ENCODE measurements around the gene SELENOF. TPM values are rescaled to one million over a fixed set of nuclear protein-coding genes. Genes with fewer than 3 reads are reported as not detected.

The SELENOF gene
- total and polyA plus RNA-seq, 2 of the 4 experiments (the other 2 are of a cell fraction): 60.0 to 153 TPM

GRCh38 chr1:86858524-86859261 is 55.2 kb downstream of the SELENOF start:
- Histone ChIP-seq H2BK15ac (ENCODE audit: low read depth, low read length) (no peak overlapping the region), H2AK5ac (ENCODE audit: low read depth, low read length) (no peak overlapping the region), H3K23ac (ENCODE audit: low read depth, low read length) (no peak overlapping the region), H3K4ac (ENCODE audit: low read depth, low read length) (no peak overlapping the region), H2AK9ac (replicated peaks; ENCODE audit: low read depth, low read length, poor library complexity) (no peak overlapping the region), H2BK5ac (ENCODE audit: low read depth, low read length, poor library complexity, severe bottlenecking) (no peak overlapping the region), H3K4me2 (ENCODE audit: low read depth, low read length) (no peak overlapping the region), H4K20me1 (ENCODE audit: insufficient read depth, low read length) (no peaks in the 10 kb centered on the region), H3K4me1 (ENCODE audit: control insufficient read depth, insufficient read depth, low read length) (no peaks in the 10 kb centered on the region), H4K5ac (ENCODE audit: low read depth, low read length) (no peak overlapping the region), H4K8ac (ENCODE audit: low read depth in 2 of 2, low read length in 2 of 2) (no peak overlapping the region), H2AFZ (replicated peaks; ENCODE audit: low read length, poor library complexity) (no peak overlapping the region), H3K9ac (ENCODE audit: low read depth, low read length) (no peak overlapping the region), H3K79me1 (ENCODE audit: low read depth in 1 of 2, low read length in 2 of 2) (peaks cover 0 to 3% of the 10 kb centered on the region in 2 experiments; a peak in 1 of 4 replicates), H3K18ac (ENCODE audit: low read depth, low read length) (no peak overlapping the region), H3K56ac (ENCODE audit: extremely low read depth, insufficient read depth, low read length) (no peak overlapping the region), H2BK120ac (ENCODE audit: low read depth, low read length) (no peak overlapping the region), H4K91ac (ENCODE audit: insufficient read depth, low read depth, low read length) (no peak overlapping the region), H3K27ac (ENCODE audit: insufficient read depth, low read length) (no peak overlapping the region), H3K9me3 (ENCODE audit: control insufficient read depth, insufficient read depth, low read length) (no peaks in the 10 kb centered on the region), H3K4me3 (ENCODE audit: insufficient read depth, low read depth, low read length) (no peak overlapping the region), H3K27me3 (ENCODE audit: control insufficient read depth, insufficient read depth, low read length) (no peaks in the 10 kb centered on the region), H2BK20ac (ENCODE audit: low read depth, low read length) (no peak overlapping the region), H3K36me3 (ENCODE audit: control insufficient read depth, insufficient read depth, low read length) (no peaks in the 10 kb centered on the region), H3K9me1 (ENCODE audit: insufficient read depth, low read length) (no peaks in the 10 kb centered on the region), H3K14ac (replicated peaks; ENCODE audit: low read depth, low read length) (no peak overlapping the region)
- WGBS, 2 experiments (ENCODE audit: extremely low coverage in 2 of 2, insufficient read length in 1 of 2): no CpG with 5 or more reads among the region's 3 CpGs
- no peak for DNase-seq
- intact Hi-C loops (cut with micrococcal nuclease): no loop called here
- no peak for ATAC-seq (ENCODE audit: low read depth)
- BruUV-seq (replicated peaks): no TSS peak
- no peak for TF ChIP-seq MXI1 (IDR thresholded peaks at IDR 0.05; ENCODE audit: borderline replicate concordance, low read depth, low read length)
- in situ Hi-C loops (cut with MboI; ENCODE audit: low sequenced_read_pairs): no loop called here
- POLR2A ChIA-PET (ENCODE audit: unreplicated experiment): no interaction called here
- dilution Hi-C loops (cut with HindIII; ENCODE audit: low sequenced_read_pairs, unreplicated experiment): no loop called here
- CTCF ChIA-PET: no interaction called here

Measured in IMR-90 (cell line).